GM18519 (cell line): ENCODE measurements around the gene MED13L.

Source experiments
- ATAC-seq: cut with Tn5 transposase; IDR thresholded peaks from one replicate; pipeline ENCODE4 v1.9.1; 2021; ENCODE audit warnings: mild to moderate bottlenecking, moderate library complexity; ENCODE audit not compliant: unreplicated experiment, low FRiP score

Gene MED13L

GRCh38 chr12:115934046-115934445 is 343.4 kb downstream of the MED13L start:
- no peak for ATAC-seq

- no peak for ATAC-seq
These were observed 345.4 kb downstream of the MED13L start for GRCh38 chr12:115932066-115932465.

- no peak for ATAC-seq
These were observed 347.2 kb downstream of the MED13L start for GRCh38 chr12:115930336-115930735.

GRCh38 chr12:115926037-115926670 is 351.3 kb downstream of the MED13L start:
- no peak for ATAC-seq

- ATAC-seq: no peak
These were observed 353.6 kb downstream of the MED13L start for GRCh38 chr12:115923851-115924250.

GRCh38 chr12:115922952-115923564 is 354.4 kb downstream of the MED13L start:
- no peak for ATAC-seq

- ATAC-seq: no peak
These were observed 356.9 kb downstream of the MED13L start for GRCh38 chr12:115920395-115921183.

- ATAC-seq: no peak
These were observed 358.7 kb downstream of the MED13L start for GRCh38 chr12:115918763-115919162.

GRCh38 chr12:115916910-115917668 is 360.4 kb downstream of the MED13L start:
- peak; percentile 54 for ATAC-seq

GRCh38 chr12:115914122-115914521 is 363.4 kb downstream of the MED13L start:
- no peak for ATAC-seq

GRCh38 chr12:115912440-115912839 is 365.1 kb downstream of the MED13L start:
- no peak for ATAC-seq

- no peak for ATAC-seq
These were observed 366.1 kb downstream of the MED13L start for GRCh38 chr12:115911360-115911759.

GRCh38 chr12:115910057-115910456 is 367.4 kb downstream of the MED13L start:
- ATAC-seq: no peak
